HCT116 (cell line): Measurements from ENCODE around the gene MYH11. TPM values are rescaled to one million over a fixed set of nuclear protein-coding genes. Genes with fewer than 3 reads are reported as not detected.

Experiments
- ATAC-seq: fragments of 200-7000 bp; cut with Tn5 transposase; 2 replicates; pipeline ENCODE4 v1.9.1; 2020; ENCODE audit warnings: mild to moderate bottlenecking, moderate library complexity
- BruUV-seq: library from RNA; stranded (reverse); fragments of 400-500 nt; replicated peaks from 2 replicates; lab custom pipeline; 2021; lab: Mats Ljungman, UMichigan
- CTCF ChIA-PET: fragments of 300-600 bp; sonication (Branson Sonifier 250); formaldehyde crosslinking; loops from one replicate; lab custom pipeline; 2021; ENCODE audit warnings: antibody characterized with exemption; lab: Charles Lee
- POLR2A ChIA-PET: fragments of 300-600, 350-600 bp; sonication (Branson Sonifier 250); formaldehyde crosslinking; loops from one replicate; lab custom pipeline; 2021; ENCODE audit warnings: antibody characterized with exemption; lab: Charles Lee
- RAD21 ChIA-PET, 2 experiments: fragments of 300-600 bp; sonication (Branson Sonifier 250); formaldehyde crosslinking; loops; one replicate each; lab custom pipeline; 2023; ENCODE audit warnings: low total read pairs in 2 of 2; ENCODE audit not compliant: uncharacterized antibody in 2 of 2, unreplicated experiment in 2 of 2, low non-redundant PET in 1 of 2; lab: Charles Lee
- DNase-seq: peaks from one replicate; pipeline ENCODE4 v3.0.0-alpha.2; 2010; ENCODE audit warnings: low read depth, low spot score
- H2AFZ ChIP-seq: fragments of 200-600 bp; shearing (Covaris generic), sonication (generic); 2 replicates; pipeline ENCODE4 v1.6.1; 2017; ENCODE audit warnings: low read depth, mixed run types, mixed read lengths, antibody characterized with exemption, low read length; ENCODE audit not compliant: poor library complexity, severe bottlenecking
- H3K27ac ChIP-seq: 2 replicates; pipeline ENCODE4 v1.5.1; 2012; ENCODE audit warnings: low read depth, low read length
- H3K27me3 ChIP-seq: fragments of 200-600 bp; sonication (generic); 2 replicates; pipeline ENCODE4 v1.6.1; 2016; ENCODE audit warnings: mixed run types, low read length, mixed read lengths; ENCODE audit not compliant: insufficient read depth
- H3K36me3 ChIP-seq, 2 experiments: fragments of 200-500 bp in 1 of 2; fragments of 200-600 bp in 1 of 2; sonication (Bioruptor generic) in 1 of 2; sonication (generic) in 1 of 2; 2 replicates each; pipeline versions ENCODE4 v1.5.1 to v1.6.1; 2014 to 2016; ENCODE audit warnings: low read length in 2 of 2, inconsistent platforms in 1 of 2, mixed read lengths in 1 of 2, mixed run types in 1 of 2; ENCODE audit not compliant: insufficient read depth in 2 of 2, control insufficient read depth in 1 of 2
- H3K4me1 ChIP-seq, 2 experiments: fragments of 200-600 bp in 1 of 2; sonication (generic) in 1 of 2; 2 replicates each; pipeline versions ENCODE4 v1.5.1 to v1.6.1; 2012 to 2017; ENCODE audit warnings: low read length in 2 of 2, inconsistent platforms in 1 of 2, mild to moderate bottlenecking in 1 of 2, mixed read lengths in 1 of 2, mixed run types in 1 of 2, moderate library complexity in 1 of 2; ENCODE audit not compliant: insufficient read depth in 2 of 2, control insufficient read depth in 1 of 2
- H3K4me2 ChIP-seq: fragments of 200-600 bp; sonication (generic); 2 replicates; pipeline ENCODE4 v1.6.1; 2017; ENCODE audit warnings: mixed run types, low read length, mixed read lengths
- H3K4me3 ChIP-seq, 2 experiments: fragments of 200-600 bp in 1 of 2; sonication (generic) in 1 of 2; replicated peaks in 1 of 2; 2 replicates each; pipeline ENCODE4 v1.5.1; 2011 to 2016; ENCODE audit warnings: low read length in 2 of 2, control low read depth in 1 of 2, low read depth in 1 of 2, mild to moderate bottlenecking in 1 of 2, mixed read lengths in 1 of 2, mixed run types in 1 of 2
- H3K79me2 ChIP-seq: fragments of 200-600 bp; sonication (generic); 2 replicates; pipeline ENCODE4 v1.6.1; 2017; ENCODE audit warnings: mild to moderate bottlenecking, mixed run types, low read length, moderate library complexity, mixed read lengths; ENCODE audit not compliant: insufficient read depth
- H3K9ac ChIP-seq: fragments of 200-600 bp; sonication (generic); 2 replicates; pipeline ENCODE4 v1.6.1; 2016; ENCODE audit warnings: low read length, mixed read lengths
- H3K9me2 ChIP-seq: fragments of 200-600 bp; sonication (generic), shearing (Covaris generic); 2 replicates; pipeline ENCODE4 v1.6.1; 2017; ENCODE audit warnings: mixed run types, mild to moderate bottlenecking, moderate library complexity; ENCODE audit not compliant: insufficient read depth
- H3K9me3 ChIP-seq, 2 experiments: fragments of 200-500 bp in 1 of 2; fragments of 200-600 bp in 1 of 2; sonication (Bioruptor generic) in 1 of 2; sonication (generic) in 1 of 2; 2 replicates each; pipeline ENCODE4 v1.6.1; 2014 to 2017; ENCODE audit warnings: low read length in 2 of 2, mixed read lengths in 2 of 2, inconsistent platforms in 1 of 2, low read depth in 1 of 2, mild to moderate bottlenecking in 1 of 2, mixed run types in 1 of 2, moderate library complexity in 1 of 2; ENCODE audit not compliant: control insufficient read depth in 1 of 2, insufficient read depth in 1 of 2
- H4K20me1 ChIP-seq: fragments of 200-600 bp; sonication (generic), shearing (Covaris generic); 2 replicates; pipeline ENCODE4 v1.6.1; 2017; ENCODE audit warnings: mixed run types, mild to moderate bottlenecking, moderate library complexity; ENCODE audit not compliant: insufficient read depth
- EGR1 ChIP-seq: IDR thresholded peaks from 2 replicates; pipeline ENCODE4 v1.6.1; 2012; ENCODE audit warnings: low read depth
- EZH2 ChIP-seq: fragments of 200-600 bp; sonication (generic); IDR thresholded peaks from 2 replicates; pipeline ENCODE4 v1.6.1; 2017; ENCODE audit warnings: antibody characterized with exemption, mixed run types
- JUND ChIP-seq: IDR thresholded peaks from 2 replicates; pipeline ENCODE4 v1.6.1; 2012
- MAX ChIP-seq: IDR thresholded peaks from 2 replicates; pipeline ENCODE4 v1.6.1; 2012
- POLR2A ChIP-seq: IDR thresholded peaks from 2 replicates; pipeline ENCODE4 v1.7.0; 2011; ENCODE audit warnings: borderline replicate concordance; ENCODE audit not compliant: insufficient read depth, insufficient read length; ENCODE audit errors: extremely low read depth
- POLR2AphosphoS5 ChIP-seq: IDR thresholded peaks from 2 replicates; pipeline ENCODE4 v1.6.1; 2011; ENCODE audit warnings: mild to moderate bottlenecking, low read depth, low read length, moderate library complexity
- RAD21 ChIP-seq: IDR thresholded peaks from 2 replicates; pipeline ENCODE4 v1.6.1; 2012; ENCODE audit warnings: low read depth, mild to moderate bottlenecking
- REST ChIP-seq: IDR thresholded peaks from 2 replicates; pipeline ENCODE4 v1.6.1; 2012; ENCODE audit warnings: low read depth
- SIN3A ChIP-seq: IDR thresholded peaks from 2 replicates; pipeline ENCODE4 v1.6.1; 2012; ENCODE audit warnings: low read depth
- ZBTB33 ChIP-seq: IDR thresholded peaks from 2 replicates; pipeline ENCODE4 v1.6.1; 2011; ENCODE audit warnings: mild to moderate bottlenecking, low read length, moderate library complexity; ENCODE audit not compliant: insufficient replicate concordance; ENCODE audit errors: extremely low read depth
- ZNF274 ChIP-seq: fragments of 200-500 bp; sonication (Bioruptor generic); IDR thresholded peaks from 2 replicates; pipeline ENCODE4 v1.6.1; 2014; ENCODE audit warnings: mild to moderate bottlenecking, low read depth, low read length, inconsistent platforms
- intact Hi-C: fragments of 100-400 bp; cut with micrococcal nuclease; formaldehyde crosslinking; loops from 2 replicates; pipeline ENCODE4 v1.10.0; 2022
- total RNA-seq: library from RNA; stranded (reverse); gene quantifications from one replicate; pipeline ENCODE4 v1.2.1, GENCODE V29; 2021; ENCODE audit not compliant: unreplicated experiment

MYH11 gene
- total RNA-seq, 1 experiment from 2014 or later: 0.61 TPM

GRCh38 chr16:15708096-15708495 lies 148.7 kb downstream of the MYH11 start:
- Histone ChIP-seq H3K79me2 (no peaks in the 10 kb centered on the region), H2AFZ (no peak overlapping the region), H3K9ac (no peak overlapping the region), H3K9me2 (no peaks in the 10 kb centered on the region), H3K36me3 (peaks cover 0 to 2% of the 10 kb centered on the region in 2 experiments; a peak in 2 of 4 replicates), H4K20me1 (no peaks in the 10 kb centered on the region), H3K9me3 (no peaks in the 10 kb centered on the region), H3K4me2 (no peak overlapping the region), H3K4me1 (no peaks in the 10 kb centered on the region), H3K27ac (no peak overlapping the region), H3K27me3 (no peaks in the 10 kb centered on the region), H3K4me3 (no peak overlapping the region)
- DNase-seq (no peak), ATAC-seq (no peak)
- intact Hi-C loops: loop anchor here (10.0 kb wide), 2 partner anchors 57 to 417 kb away; no protein-coding TSS in a partner anchor
- BruUV-seq: no TSS peak
- ChIA-PET POLR2A (no interaction called here), CTCF (no interaction called here), RAD21 (no interaction called here)
- TF ChIP-seq JUND (no peak), POLR2A (no peak)

- H3K4me1 ChIP-seq: no peaks in the 10 kb centered on the region
- no peaks in the 10 kb centered on the region for H4K20me1 ChIP-seq
These were observed 149.5 kb downstream of the MYH11 start for GRCh38 chr16:15707332-15707731.

More at GRCh38 chr16:15707332-15707731, 149.5 kb downstream of the MYH11 start:
- H3K36me3 ChIP-seq: peaks cover 0 to 2% of the 10 kb centered on the region in 2 experiments; a peak in 3 of 4 replicates
- POLR2A ChIA-PET: no interaction called here
- no peak overlapping the region for H3K9ac ChIP-seq
- RAD21 ChIA-PET: no interaction called here
- H3K27me3 ChIP-seq: no peaks in the 10 kb centered on the region
- ATAC-seq: no peak
- no peak overlapping the region for H3K4me3 ChIP-seq
- BruUV-seq: no TSS peak
- DNase-seq: no peak
- no peaks in the 10 kb centered on the region for H3K9me2 ChIP-seq
- H2AFZ ChIP-seq: no peak overlapping the region
- TF ChIP-seq POLR2AphosphoS5 (no peak), EGR1 (no peak), ZBTB33 (no peak), REST (no peak), RAD21 (no peak), ZNF274 (no peak), EZH2 (no peak), SIN3A (no peak), MAX (no peak)
- no peaks in the 10 kb centered on the region for H3K9me3 ChIP-seq
- CTCF ChIA-PET: no interaction called here
- intact Hi-C loops: loop anchor here (10.0 kb wide), 2 partner anchors 57 to 417 kb away; no protein-coding TSS in a partner anchor
- H3K4me2 ChIP-seq: no peak overlapping the region
- H3K79me2 ChIP-seq: no peaks in the 10 kb centered on the region
- no peak overlapping the region for H3K27ac ChIP-seq
